Measurements from ENCODE around the gene RPS6KA5.
"Not testable (repeated sequence)": the region's sequence is repeated elsewhere in the genome, so short reads cannot be mapped to it uniquely, and the experiment has no call there.

Gene RPS6KA5

DNA sequence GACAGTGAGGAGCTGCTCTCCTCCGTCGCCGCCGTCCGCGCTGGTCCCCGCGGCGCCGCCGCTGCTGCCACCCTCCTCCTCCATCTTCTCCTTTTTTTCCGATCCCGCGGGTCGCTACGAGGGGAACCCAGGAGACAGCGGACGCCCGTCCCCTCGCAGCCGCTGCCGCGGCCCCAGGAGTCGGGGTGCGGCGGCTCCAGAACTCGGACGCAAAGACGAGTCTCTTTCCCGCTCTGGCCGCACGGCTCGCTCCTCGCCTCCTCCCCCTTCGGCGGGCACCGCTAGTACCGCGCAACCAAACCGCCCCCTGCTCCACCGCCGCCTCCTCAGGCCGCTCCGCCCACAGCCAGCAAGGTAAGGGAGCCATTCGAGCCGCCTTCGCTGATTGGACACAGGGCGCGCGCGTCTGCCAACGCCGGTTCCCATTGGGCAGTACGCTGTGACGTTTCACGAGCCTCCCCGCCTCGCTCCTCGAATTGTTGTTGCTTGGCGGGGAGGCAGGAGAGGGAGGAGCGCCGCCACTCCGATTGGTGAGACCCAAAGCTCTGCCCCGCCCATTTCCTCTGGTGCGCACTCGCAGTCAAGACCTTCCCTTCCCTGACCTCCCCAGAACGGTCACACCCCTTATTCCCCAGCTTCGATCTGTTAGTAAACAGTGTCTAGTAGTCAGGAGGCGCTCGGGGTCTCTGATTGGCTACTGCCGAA, at the start of gene RPS6KA5:
Gene RPS6KA5 (minus strand): TSS at position 291 of the 705 bp plus-strand sequence. CDS start 207 bp downstream, at position 84.
- DNase-seq (ENCODE audit: low read depth), result peak; percentile 100

DNA sequence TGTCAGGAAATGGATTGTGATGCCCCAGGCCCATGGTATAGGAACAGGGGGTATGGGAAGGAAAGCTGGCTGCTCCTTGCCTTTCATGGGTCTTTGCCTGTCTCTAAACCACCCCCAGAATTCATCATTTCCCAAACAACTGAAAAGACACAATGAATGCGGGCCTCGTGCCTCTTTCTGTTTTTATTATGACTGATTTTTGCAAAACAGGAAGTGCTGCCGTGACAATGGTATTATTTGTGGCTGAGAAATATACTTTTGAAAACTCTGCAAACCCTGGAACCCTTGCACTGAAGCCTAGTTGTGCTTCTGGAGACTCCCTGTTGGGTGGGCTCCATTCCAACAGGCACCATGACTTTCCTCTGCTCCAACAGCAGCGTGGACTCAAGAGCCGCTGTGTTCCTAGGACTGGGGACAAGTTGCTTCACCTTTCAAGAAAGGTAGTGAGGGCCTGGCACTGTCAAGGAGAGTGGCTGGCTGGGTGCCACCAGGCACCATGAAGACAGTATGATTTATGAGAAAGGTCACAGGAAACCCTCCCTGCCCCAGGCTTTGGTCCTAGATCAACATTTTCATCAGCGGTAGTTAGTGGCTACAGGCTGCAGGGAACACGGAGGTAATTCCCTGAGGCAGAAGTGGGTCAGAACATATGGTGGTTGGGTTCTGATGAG, 48.6 kb upstream of the RPS6KA5 start:
- peak; percentile 48 for DNase-seq (ENCODE audit: low read depth)

DNA sequence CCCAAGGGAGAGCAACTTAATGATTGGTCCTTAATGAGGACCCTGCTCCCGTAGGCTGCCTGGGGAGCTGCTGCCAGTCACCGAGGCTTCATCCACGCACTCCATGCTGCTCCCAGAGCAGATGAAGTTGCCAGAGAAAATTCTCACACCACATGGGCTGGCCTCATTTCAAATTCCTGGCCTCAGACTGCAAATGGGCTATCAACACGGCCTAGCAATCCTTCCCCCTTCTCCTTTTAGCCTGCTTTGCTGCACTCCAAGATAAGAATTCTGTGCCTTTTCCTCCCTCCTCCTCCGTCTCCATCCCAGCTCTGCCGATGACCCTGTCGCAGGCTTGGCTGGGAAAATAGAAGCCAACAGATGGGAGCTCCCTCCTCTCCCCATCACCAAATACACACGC, 42.7 kb upstream of the RPS6KA5 start:
- DNase-seq (ENCODE audit: low read depth), result no peak

DNA sequence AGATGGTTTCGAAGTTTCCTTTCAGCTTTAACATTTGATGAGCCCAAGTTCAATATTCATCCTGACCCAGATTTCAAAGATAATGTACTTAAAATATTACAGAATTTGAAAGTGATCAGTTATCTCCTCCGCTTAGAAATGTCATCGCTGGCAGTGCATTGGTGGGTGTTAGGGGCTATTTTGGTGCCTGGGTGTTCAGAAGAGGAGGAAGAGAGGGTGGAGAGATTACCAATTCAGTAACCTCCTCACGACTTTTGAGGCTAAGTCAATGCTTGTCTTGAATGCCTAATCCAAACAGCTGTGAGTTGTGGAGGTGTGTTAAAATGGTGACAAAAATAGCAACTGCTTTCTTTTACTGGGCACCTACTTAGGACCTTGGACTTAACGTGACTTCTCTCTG, 39.7 kb upstream of the RPS6KA5 start:
- DNase-seq (ENCODE audit: low read depth), result no peak

DNA sequence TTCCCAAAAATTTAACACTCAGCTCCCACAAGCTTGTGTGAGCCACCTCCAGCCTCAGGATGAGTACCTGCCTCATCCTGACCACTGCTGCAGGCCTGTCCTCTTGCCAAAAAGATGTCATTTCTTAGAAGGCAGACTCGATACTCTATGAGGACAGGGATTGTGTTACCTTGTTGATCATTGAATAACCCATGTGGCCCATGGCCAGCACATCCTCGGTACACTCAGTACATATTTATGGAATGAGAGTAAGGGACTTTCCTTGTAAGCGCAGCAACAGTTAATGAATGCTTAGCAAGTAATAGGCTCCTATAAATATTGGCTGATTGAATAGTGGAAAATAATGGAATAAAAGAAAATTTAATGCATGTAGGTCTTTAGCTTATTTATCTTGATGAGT, 38.1 kb upstream of the RPS6KA5 start:
- no peak for DNase-seq (ENCODE audit: low read depth)

DNA sequence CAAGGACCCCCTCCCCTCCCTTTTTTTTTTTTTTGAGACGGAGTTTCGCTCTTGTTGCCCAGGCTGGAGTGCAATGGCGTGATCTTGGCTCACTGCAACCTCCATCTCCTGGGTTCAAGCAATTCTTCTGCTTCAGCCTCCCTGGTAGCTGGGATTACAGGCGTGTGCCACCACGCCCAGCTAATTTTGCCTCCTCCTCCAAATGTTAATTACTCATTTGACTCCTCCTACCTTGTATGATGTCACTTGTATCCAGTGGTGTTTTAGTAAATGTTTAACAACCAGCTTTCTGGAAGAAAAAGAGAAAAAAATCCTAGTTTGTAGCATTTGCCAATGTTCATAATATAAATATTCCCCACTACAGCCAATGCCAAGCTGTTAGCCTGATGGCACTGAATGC, 37.2 kb upstream of the RPS6KA5 start:
- DNase-seq (ENCODE audit: low read depth), result not testable (repeated sequence)

DNA sequence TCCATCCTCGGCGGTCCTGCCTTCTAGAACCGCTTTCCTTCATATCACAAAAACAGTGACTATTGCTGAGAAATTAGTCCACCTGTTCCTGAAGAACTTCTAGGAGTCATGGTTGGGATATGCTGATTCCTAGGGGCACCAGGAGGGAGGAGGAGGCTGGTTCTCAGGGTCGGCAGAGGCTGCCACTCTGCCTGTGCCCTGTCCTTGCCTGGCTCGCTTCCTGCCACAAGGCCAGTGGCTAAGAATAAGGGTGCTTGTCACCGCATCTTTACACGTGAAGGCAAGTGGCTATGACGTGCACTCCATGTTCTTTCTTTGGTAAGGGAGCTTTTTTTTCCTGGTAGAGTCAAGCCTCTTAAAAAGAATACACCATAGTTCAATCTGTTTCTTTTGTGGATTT, 34.7 kb upstream of the RPS6KA5 start:
- DNase-seq (ENCODE audit: low read depth), result no peak

DNA sequence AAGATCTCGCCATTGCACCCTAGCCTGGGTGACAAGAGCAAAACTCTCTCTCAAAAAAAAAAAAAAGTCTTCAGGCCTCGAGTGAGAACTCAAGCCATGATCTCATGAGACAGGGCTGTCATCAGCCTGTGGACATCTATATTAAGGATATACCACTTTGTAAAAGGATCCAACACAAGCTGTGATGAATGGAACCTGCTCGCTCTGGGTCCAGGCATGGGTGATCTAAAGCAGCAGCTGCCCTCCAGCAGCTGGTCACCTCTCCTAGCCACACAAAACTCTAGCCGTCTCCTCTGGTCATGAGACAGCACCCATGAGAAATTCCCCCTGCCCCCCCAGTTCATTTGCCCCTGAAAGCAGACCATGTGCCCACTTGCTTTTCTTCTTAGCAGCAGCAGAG, 34.3 kb upstream of the RPS6KA5 start:
- DNase-seq (ENCODE audit: low read depth), result no peak

DNA sequence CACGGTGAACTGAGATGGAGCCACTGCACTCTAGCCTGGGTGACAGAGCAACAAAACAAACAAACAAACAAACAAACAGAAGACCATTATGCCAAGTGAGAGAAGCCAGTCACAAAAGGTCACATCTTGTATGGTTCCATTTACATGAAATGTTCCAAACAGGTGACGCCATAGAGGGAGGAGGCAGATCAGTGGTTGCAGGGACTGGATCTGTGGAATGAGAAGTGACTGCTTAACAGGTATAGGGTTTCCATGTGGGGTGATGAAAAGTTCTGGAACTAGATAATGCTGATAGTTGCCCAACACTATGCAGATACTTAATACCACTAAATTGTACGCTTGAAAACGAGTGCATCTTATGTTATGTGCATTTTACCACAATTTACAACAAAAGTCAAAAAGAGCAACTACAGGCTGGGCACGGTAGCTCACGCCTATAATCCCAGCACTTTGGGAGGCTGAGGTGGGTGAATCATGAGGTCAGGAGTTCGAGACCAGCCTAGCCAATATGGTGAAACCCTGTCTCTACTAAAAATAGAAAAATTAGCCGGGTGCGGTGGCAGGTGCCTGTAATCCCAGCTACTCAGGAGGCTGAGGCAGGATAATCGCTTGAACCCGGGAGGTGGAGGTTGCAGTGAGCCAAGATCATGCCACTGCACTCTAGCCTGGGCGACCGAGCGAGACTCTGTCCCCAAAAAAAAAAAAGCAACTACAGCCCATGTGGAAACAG, 33.5 kb upstream of the RPS6KA5 start:
- not testable (repeated sequence) for DNase-seq (ENCODE audit: low read depth)

DNA sequence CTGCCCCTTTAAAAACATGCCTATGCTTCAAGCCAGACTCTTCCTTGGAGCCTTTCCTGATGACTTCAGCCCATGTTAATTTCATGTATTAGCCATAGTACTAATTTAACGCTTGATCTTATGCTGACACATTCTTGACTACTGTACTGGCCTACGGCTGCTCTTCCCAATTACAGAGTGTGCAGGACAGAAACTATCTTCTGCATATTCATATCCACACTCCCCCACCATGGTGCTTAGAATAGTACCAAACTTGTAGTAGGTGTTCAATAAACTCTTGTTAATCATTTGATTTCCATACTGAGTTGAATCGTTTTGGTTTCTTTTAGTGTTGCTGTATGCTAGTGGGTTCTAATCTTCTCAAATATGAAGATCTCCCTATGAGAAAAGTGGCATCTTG, 31.6 kb upstream of the RPS6KA5 start:
- DNase-seq (ENCODE audit: low read depth), result no peak

DNA sequence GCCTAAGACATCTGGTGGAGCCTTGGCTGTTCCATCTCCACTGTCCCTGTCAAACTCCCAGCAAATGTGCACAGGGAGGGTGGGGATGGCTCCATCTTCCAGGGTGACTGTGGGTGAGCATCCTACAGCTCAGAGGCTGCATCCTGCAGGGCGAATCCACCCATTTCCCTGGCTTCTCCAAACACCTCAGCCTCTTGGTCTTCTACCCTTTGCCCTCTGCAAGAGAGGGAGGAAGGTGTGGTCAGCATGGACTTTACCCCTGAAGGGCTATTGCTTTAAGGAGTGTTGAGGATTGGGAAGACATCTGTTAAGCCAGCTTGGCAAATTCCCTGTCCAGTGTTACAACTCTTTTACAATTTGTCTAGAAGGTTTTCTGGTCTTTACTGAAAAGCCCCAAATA, 30.3 kb upstream of the RPS6KA5 start:
- DNase-seq (ENCODE audit: low read depth), result no peak

DNA sequence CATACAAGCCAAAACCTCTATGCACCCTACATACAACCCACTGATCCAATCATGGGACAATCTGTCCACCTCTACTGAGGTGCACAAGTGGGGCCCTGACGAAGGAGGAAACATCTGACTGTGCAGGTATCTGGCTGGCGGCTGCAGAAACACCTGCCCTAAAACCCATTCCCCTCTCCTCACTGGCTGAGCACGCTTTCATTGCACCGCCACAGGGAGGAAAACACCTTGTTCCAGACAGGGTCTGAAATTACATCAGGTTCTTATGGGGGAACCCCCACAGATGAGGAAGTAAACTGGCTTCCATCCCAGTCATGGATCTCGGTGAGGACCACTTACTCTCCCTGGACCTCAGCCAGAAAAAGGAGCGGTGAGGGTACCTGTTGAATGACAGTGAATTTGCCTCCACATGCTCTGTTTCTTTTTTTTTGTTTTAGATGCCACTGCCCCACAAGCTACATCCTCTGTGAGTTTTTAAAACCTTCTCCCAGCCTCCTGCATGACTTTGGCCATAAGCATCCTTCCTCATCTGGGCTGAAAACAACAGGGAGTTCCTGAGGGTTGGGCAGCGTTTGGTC, 29.6 kb upstream of the RPS6KA5 start:
- DNase-seq (ENCODE audit: low read depth), result no peak

DNA sequence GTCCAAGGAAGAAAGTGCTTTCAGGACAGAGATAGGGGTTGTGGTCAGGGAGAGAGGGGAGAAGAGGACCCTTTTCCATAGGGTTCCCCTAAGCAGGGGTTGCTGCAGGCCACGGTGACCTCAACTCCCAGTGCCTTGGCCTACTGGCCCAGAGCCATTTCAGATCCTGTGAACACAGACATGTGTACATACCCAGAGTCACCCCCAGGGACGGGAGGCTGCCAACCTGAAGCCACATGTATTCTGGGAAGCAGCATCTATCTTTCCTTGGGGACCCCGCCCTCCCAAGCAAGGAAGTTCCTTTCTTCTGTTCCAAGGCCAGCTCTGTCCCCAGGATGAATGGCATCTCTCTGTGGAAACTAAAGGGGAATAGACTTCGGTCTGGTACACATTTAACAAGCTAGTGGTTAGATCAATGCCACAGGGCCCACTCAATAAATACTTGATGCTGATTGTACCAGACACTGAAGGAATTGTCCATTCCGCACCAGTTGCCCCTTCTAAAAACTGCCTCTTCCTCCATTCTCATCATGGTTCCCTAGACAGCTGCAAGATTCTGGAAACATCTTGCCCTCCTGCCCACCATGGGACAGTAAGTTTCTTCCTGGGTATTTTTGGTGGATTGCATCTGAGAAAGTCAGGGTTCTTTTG, 28.3 kb upstream of the RPS6KA5 start:
- DNase-seq (ENCODE audit: low read depth), result no peak

DNA sequence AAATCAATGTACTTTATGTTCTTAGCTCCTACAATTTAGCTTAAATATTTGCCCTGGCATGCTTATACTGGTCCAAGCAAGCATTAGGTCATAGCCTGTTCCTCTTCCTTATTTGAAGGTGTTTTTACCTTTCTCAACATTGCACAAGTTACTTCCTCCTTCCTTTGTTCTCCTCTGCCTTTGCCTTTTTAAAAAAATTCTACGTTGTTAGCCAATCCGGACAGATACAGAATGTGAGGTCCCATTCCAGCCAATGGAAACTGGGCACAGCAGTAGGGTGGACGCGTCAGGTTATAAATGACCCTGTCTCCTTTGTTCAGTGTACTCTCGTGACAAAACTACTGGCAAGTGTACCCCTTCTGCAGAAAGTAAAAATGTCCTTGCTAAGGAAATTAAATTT, 27.0 kb upstream of the RPS6KA5 start:
- DNase-seq (ENCODE audit: low read depth), result not testable (repeated sequence)

DNA sequence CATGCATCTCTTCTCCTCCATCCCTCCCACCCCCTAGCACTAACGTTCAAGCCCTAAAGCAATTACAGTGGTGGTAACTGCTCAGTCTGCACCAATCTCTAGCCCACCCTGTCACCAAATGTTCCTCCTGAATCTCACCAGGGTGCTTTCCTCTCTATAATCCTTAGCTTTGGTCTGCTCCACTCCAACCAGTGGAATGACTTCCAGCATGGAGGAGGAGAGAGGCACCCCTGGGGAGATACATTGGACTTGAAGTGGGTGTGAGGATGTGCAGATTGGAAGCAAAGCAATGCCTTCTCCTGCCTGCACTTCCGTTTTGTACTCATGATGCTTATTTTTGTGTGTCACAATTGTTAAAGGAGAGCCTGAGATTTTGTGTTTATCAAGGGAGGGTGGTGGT, 24.1 kb upstream of the RPS6KA5 start:
- no peak for DNase-seq (ENCODE audit: low read depth)

DNA sequence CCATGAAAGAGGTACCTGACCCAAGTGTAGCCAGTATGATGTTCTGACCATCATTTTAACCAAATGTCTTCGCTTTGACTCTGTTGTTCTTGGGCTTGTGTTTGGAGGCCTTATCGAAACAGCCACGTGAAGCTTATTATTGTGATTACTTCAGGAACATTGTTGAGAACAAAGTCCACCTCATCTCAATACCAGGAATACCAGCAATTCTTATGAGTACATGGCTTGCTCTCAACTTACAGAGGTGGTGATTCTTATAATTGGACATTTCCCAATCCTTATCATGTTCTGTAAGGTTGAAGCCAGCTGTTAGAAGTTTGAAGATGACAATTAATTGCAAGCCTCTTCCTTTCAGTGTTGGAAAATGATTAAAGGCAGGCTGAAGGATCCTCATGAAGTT, 21.8 kb upstream of the RPS6KA5 start:
- no peak for DNase-seq (ENCODE audit: low read depth)

DNA sequence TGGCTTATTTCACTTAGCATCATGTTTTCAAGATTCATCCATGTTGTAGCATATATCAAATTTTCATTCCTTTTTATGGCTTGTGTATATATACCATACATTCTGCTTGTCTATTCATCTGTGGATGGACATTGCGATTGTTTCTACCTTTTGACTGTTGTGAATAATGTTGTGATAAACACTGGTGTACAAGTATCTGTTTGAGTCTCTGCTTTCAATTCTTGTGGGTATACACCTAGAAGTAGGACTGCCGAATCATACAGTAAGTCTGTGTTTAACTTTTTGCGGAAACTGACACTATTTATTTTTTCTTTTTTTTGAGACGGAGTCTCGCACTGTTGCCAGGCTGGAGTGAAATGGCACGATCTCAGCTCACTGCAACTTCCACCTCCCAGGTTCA, 19.6 kb upstream of the RPS6KA5 start:
- no peak for DNase-seq (ENCODE audit: low read depth)

DNA sequence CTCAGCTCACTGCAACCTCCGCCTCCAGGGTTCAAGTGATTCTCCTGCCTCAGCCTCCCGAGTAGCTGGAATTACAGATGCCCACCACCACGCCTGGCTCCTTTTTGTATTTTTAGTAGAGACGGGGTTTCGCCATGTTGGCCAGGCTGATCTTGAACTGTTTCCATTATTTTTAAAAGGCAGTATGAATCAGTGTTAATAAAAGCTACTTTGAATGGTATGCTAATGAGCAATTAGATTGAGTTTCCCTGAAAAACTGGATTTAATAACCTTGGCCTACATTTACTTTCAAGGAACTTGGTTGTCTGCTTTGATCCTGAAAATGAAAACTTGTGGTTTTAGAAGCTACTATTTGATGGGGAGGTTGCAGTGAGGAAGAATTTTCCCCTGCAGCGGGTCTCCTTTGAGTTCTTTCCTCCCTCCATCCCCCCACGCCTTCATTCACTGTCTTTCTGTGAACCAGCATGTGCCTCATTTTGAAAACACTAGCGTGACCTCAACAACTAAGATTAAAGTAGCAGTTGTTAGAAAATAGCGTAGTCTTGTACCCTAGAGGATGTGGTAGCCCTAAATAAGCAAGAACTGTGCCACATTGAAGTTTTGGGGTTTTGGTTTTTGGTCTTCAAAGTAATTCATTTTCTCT, 17.8 kb upstream of the RPS6KA5 start:
- no peak for DNase-seq (ENCODE audit: low read depth)

DNA sequence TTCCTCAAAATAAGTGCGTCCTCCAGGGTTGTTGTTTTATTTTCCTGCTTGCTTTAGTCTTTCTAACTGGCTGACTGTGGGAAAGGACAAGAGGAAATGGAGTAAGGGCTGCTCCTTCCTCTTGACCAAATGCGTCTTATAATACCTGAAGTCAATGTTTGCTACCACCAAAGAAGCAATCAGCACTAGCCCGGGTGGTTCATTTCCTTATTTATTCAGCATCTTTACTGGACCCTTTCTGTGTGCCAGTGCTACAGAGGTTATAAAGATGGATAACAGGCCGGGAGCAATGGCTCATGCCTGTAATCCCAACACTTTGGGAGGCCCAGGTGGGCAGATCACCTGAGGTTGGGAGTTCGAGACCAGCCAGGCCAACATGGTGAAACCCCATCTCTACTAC, 15.1 kb upstream of the RPS6KA5 start:
- no peak for DNase-seq (ENCODE audit: low read depth)

DNA sequence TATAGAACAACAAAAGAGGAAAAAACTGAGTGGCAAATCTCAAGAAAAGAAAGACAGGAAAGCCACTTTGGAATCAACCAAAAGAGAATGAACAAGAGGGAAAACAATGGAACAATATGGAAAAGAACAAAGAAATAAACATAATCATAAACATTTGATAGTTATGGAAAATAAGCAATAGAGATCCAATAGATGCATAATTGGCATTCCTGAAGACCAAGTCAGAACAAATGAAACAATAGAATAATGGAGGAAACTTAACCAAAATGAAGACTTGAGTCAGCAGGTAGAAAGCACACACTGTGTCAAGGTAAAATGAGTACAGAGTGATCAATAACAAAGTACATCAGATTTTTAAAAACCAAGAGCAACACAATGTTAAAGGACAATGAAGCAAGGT, 10.1 kb upstream of the RPS6KA5 start:
- DNase-seq (ENCODE audit: low read depth), result no peak

DNA sequence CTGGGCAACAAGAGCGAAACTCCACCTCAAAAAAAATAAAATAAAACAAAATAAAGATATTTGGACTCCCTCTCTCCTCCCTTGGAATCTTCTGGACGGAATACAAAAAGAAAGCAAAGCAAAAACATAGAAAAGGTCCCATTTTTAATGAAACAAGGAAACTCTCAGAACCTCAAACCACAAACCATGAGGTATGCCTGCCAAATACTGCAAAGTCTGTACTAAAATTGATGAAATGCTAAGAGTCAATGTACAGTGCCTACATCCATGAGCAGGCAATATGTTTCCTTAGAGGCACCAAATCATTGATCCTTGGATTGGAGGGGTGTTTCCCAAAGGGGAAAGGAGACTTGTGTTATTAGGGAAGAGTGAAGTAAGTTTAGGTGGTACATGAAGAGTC, 8.2 kb upstream of the RPS6KA5 start:
- no peak for DNase-seq (ENCODE audit: low read depth)

DNA sequence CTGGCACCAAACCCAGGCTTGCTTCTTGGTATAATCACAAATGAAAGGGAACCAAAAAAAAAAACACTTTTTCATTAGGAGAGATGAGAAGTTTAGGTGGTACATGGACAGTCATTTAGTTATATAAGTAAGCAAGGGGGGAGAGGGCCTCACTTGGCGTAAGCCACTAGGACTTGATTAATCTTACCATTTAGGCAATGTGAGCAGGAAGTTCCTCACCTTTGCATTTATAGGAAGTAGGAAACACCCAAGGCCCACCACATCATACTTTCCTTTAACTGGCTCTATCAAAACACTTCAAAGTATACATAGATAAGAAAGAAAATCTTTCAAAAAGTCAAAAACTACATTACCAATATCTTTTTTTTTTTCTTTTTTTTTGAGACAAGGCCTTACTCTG, 6.7 kb upstream of the RPS6KA5 start:
- DNase-seq (ENCODE audit: low read depth), result no peak

Measured in EH (cell line).